HepG2 (cell line): ENCODE data around the gene ARTN. TPM values are rescaled to one million over a fixed set of nuclear protein-coding genes. Genes with fewer than 3 reads are reported as not detected.

Source experiments
- ARHGAP35 ChIP-seq: sonication (generic); formaldehyde crosslinking; IDR thresholded peaks from 2 replicates; pipeline ENCODE4 v1.9.0; 2022; ENCODE audit warnings: mild to moderate bottlenecking, inconsistent platforms, moderate library complexity, missing genetic modification reagents, borderline replicate concordance
- CENPT ChIP-seq: sonication (generic); formaldehyde crosslinking; IDR thresholded peaks from 2 replicates; pipeline ENCODE4 v1.8.0; 2022; ENCODE audit warnings: low read depth, mild to moderate bottlenecking, moderate library complexity, missing genetic modification reagents
- ETV6 ChIP-seq: sonication (generic); formaldehyde crosslinking; conservative IDR thresholded peaks from 2 replicates; pipeline ENCODE4 v1.4.0; 2020; ENCODE audit warnings: missing genetic modification reagents
- GPBP1L1 ChIP-seq: sonication (generic); formaldehyde crosslinking; IDR thresholded peaks from 2 replicates; pipeline ENCODE4 v1.5.0; 2020; ENCODE audit warnings: mild to moderate bottlenecking, missing genetic modification reagents
- HOXA5 ChIP-seq: sonication (generic); formaldehyde crosslinking; IDR thresholded peaks from 2 replicates; pipeline ENCODE4 v1.4.0; 2020; ENCODE audit warnings: missing genetic modification reagents
- KMT2B ChIP-seq: IDR thresholded peaks from 2 replicates; pipeline ENCODE4 v1.6.1; 2016; ENCODE audit warnings: missing genetic modification reagents, missing compliant biosample characterization
- MATR3 ChIP-seq: sonication (generic); formaldehyde crosslinking; IDR thresholded peaks from 2 replicates; pipeline ENCODE4 v1.4.0; 2020; ENCODE audit warnings: missing genetic modification reagents
- PITX1 ChIP-seq: sonication (generic); formaldehyde crosslinking; IDR thresholded peaks from 2 replicates; pipeline ENCODE4 v1.5.1; 2020; ENCODE audit warnings: mild to moderate bottlenecking, missing genetic modification reagents
- PRMT3 ChIP-seq: sonication (generic); formaldehyde crosslinking; IDR thresholded peaks from 2 replicates; pipeline ENCODE4 v1.8.1; 2022; ENCODE audit warnings: low read depth, mild to moderate bottlenecking, moderate library complexity, missing genetic modification reagents, borderline replicate concordance
- PRPF4 ChIP-seq: fragments of 200-400 bp; formaldehyde crosslinking; IDR thresholded peaks from 2 replicates; pipeline ENCODE4 v1.6.1; 2016; ENCODE audit warnings: low read length, low read depth; ENCODE audit not compliant: poor library complexity, severe bottlenecking
- RELA ChIP-seq: sonication (generic); formaldehyde crosslinking; IDR thresholded peaks from 2 replicates; pipeline ENCODE4 v1.4.0; 2020; ENCODE audit warnings: missing genetic modification reagents
- SOX5 ChIP-seq: IDR thresholded peaks from 2 replicates; pipeline ENCODE4 v1.6.1; 2016; ENCODE audit warnings: borderline replicate concordance
- SP4 ChIP-seq: sonication (generic); formaldehyde crosslinking; IDR thresholded peaks from 2 replicates; pipeline ENCODE4 v1.8.1; 2023; ENCODE audit warnings: mild to moderate bottlenecking, missing genetic modification reagents
- SUZ12 ChIP-seq: fragments of 150-350 bp; IDR thresholded peaks from 2 replicates; pipeline ENCODE4 v1.6.1; 2014; ENCODE audit warnings: low read depth, low read length
- ZBTB39 ChIP-seq: sonication (generic); formaldehyde crosslinking; IDR thresholded peaks from 2 replicates; pipeline ENCODE4 v1.5.0; 2020; ENCODE audit warnings: missing genetic modification reagents
- ZMYM2 ChIP-seq: sonication (generic); formaldehyde crosslinking; IDR thresholded peaks from 2 replicates; pipeline ENCODE4 v1.8.0; 2022; ENCODE audit warnings: mild to moderate bottlenecking, missing genetic modification reagents
- ZNF3 ChIP-seq: IDR thresholded peaks from 2 replicates; pipeline ENCODE4 v1.7.0; 2017; ENCODE audit warnings: inconsistent platforms
- ZNF446 ChIP-seq: sonication (generic); formaldehyde crosslinking; IDR thresholded peaks from 2 replicates; pipeline ENCODE4 v1.5.0; 2020; ENCODE audit warnings: mild to moderate bottlenecking, missing genetic modification reagents
- ZNF7 ChIP-seq: IDR thresholded peaks from 2 replicates; pipeline ENCODE4 v1.6.1; 2016; ENCODE audit warnings: missing biosample characterization, missing genetic modification reagents
- ZNF709 ChIP-seq: sonication (generic); formaldehyde crosslinking; IDR thresholded peaks from 2 replicates; pipeline ENCODE4 v1.5.0; 2020; ENCODE audit warnings: mild to moderate bottlenecking, missing genetic modification reagents
- ZNF776 ChIP-seq: sonication (generic); formaldehyde crosslinking; IDR thresholded peaks from 2 replicates; pipeline ENCODE4 v1.4.0; 2020; ENCODE audit warnings: mild to moderate bottlenecking, missing genetic modification reagents
- polyA plus RNA-seq, 8 experiments: library from polyadenylated mRNA; depleted of rRNA in 3 of 8; stranded (reverse) in 7 of 8; unstranded in 1 of 8; fragments of >200 nt; fragmentation: Illumina TruSeq in 4 of 8; extraction: Trizol in 4 of 8; gene quantifications; 2 replicates each; pipeline versions ENCODE4 v1.2.1 to v1.2.3, GENCODE V29; 2011 to 2016; ENCODE audit warnings: low read depth in 4 of 8, missing spikeins in 1 of 8, mixed read lengths in 1 of 8; ENCODE audit not compliant: insufficient read depth in 1 of 8
- total RNA-seq, 5 experiments: library from RNA; depleted of rRNA; stranded (reverse); fragments of >200 nt; fragmentation: Illumina TruSeq; extraction: Trizol; gene quantifications; 2 replicates each; pipeline ENCODE4 v1.2.3, GENCODE V29; 2016; ENCODE audit warnings: low read depth in 1 of 5
- TF ChIP-seq, protein P1 (sequence below): sonication (generic); formaldehyde crosslinking; IDR thresholded peaks from 2 replicates; pipeline ENCODE4 v1.9.0; 2021; ENCODE audit warnings: missing genetic modification reagents, mild to moderate bottlenecking, borderline replicate concordance

The ARTN gene
- total and polyA plus RNA-seq, 2 of the 13 experiments (the other 11 are each of a cell fraction or from before 2014, with no cell fraction given), result 0.11 to 0.62 TPM

GRCh38 chr1:43946236-43947060 lies 12.8 kb downstream of the ARTN start, which contains the start of gene IPO13 (continued):
- TF ChIP-seq GPBP1L1 (no peak), ARHGAP35 (CRISPR knock-in tag) (peak; percentile 57; the same call in 1 of the 2 replicates), RELA (CRISPR knock-in tag) (0 out of 2 replicates have a peak, but pooled peaks have one; percentile 73), ZBTB39 (CRISPR knock-in tag) (no peak), ZNF776 (peak; percentile 85), SOX5 (CRISPR knock-in tag) (peak; percentile 50; the same call in 1 of the 2 replicates), ZNF446 (CRISPR knock-in tag) (peak; percentile 86; the same call in 1 of the 2 replicates), HOXA5 (CRISPR knock-in tag) (peak; percentile 73; the same call in 1 of the 2 replicates), ZNF3 (CRISPR knock-in tag) (peak; percentile 48; the same call in 1 of the 2 replicates), ZNF709 (CRISPR knock-in tag) (peak; percentile 95), MATR3 (CRISPR knock-in tag) (no peak), ZNF7 (CRISPR knock-in tag) (no peak), ZMYM2 (CRISPR knock-in tag) (no peak), SUZ12 (peak; percentile 67), PRPF4 (no peak), ETV6 (CRISPR knock-in tag) (peak; percentile 80; the same call in 1 of the 2 replicates), PRMT3 (CRISPR knock-in tag) (no peak), KMT2B (CRISPR knock-in tag) (peak; percentile 71), SP4 (CRISPR knock-in tag) (peak; percentile 89), CENPT (CRISPR knock-in tag) (no peak; the same call in 1 of the 2 replicates), PITX1 (CRISPR knock-in tag) (peak; percentile 78)
- TF ChIP-seq, protein P1, sequence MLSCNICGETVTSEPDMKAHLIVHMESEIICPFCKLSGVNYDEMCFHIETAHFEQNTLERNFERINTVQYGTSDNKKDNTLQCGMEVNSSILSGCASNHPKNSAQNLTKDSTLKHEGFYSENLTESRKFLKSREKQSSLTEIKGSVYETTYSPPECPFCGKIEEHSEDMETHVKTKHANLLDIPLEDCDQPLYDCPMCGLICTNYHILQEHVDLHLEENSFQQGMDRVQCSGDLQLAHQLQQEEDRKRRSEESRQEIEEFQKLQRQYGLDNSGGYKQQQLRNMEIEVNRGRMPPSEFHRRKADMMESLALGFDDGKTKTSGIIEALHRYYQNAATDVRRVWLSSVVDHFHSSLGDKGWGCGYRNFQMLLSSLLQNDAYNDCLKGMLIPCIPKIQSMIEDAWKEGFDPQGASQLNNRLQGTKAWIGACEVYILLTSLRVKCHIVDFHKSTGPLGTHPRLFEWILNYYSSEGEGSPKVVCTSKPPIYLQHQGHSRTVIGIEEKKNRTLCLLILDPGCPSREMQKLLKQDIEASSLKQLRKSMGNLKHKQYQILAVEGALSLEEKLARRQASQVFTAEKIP (CRISPR knock-in tag), result no peak
